Activated CD8-positive, alpha-beta T cell treated with anti-CD3 and anti-CD28 coated beads, Interleukin-2, amount 10 ng/mL, durations not matched to agents 7 days and 5 days (primary cell): ENCODE measurements around the gene NT5DC3. TPM values are rescaled to one million over a fixed set of nuclear protein-coding genes. Genes with fewer than 3 reads are reported as not detected.

Experiments
- ATAC-seq: fragments of 150-1000 bp; cut with Tn5 transposase; one replicate; pipeline ENCODE4 v1.10.0; 2021; ENCODE audit warnings: moderate library complexity
- CTCF ChIA-PET: fragments of 350-600 bp; sonication (Branson Sonifier 250); formaldehyde crosslinking; loops from one replicate; lab custom pipeline; 2021; ENCODE audit warnings: antibody characterized with exemption; lab: Charles Lee
- POLR2A ChIA-PET: fragments of 350-600 bp; sonication (Branson Sonifier 250); formaldehyde crosslinking; loops from one replicate; lab custom pipeline; 2021; ENCODE audit warnings: antibody characterized with exemption; lab: Charles Lee
- DNase-seq: peaks from one replicate; pipeline ENCODE4 v3.0.0-alpha.2; 2020
- H3K27ac Mint-ChIP-seq: one replicate; pipeline ENCODE4 v1.8.0; 2021; ENCODE audit warnings: mild to moderate bottlenecking, mixed read lengths
- H3K27me3 Mint-ChIP-seq: one replicate; pipeline ENCODE4 v1.8.0; 2021; ENCODE audit warnings: low read depth, mixed read lengths
- H3K36me3 Mint-ChIP-seq: one replicate; pipeline ENCODE4 v1.8.0; 2021; ENCODE audit warnings: low read depth, mixed read lengths
- H3K4me1 Mint-ChIP-seq: one replicate; pipeline ENCODE4 v1.8.0; 2021; ENCODE audit warnings: low read depth, mixed read lengths
- H3K4me3 Mint-ChIP-seq: one replicate; pipeline ENCODE4 v1.8.0; 2021; ENCODE audit warnings: mild to moderate bottlenecking, mixed read lengths
- H3K9me3 Mint-ChIP-seq: one replicate; pipeline ENCODE4 v1.8.0; 2022; ENCODE audit warnings: mixed read lengths; ENCODE audit not compliant: insufficient read depth
- total RNA-seq, 2 experiments: library from RNA; stranded (reverse); gene quantifications; one replicate each; pipeline ENCODE4 v1.2.3, GENCODE V29; 2021

Gene NT5DC3
- total RNA-seq, 2 experiments from 2014 or later: 3.1 to 3.3 TPM

DNA sequence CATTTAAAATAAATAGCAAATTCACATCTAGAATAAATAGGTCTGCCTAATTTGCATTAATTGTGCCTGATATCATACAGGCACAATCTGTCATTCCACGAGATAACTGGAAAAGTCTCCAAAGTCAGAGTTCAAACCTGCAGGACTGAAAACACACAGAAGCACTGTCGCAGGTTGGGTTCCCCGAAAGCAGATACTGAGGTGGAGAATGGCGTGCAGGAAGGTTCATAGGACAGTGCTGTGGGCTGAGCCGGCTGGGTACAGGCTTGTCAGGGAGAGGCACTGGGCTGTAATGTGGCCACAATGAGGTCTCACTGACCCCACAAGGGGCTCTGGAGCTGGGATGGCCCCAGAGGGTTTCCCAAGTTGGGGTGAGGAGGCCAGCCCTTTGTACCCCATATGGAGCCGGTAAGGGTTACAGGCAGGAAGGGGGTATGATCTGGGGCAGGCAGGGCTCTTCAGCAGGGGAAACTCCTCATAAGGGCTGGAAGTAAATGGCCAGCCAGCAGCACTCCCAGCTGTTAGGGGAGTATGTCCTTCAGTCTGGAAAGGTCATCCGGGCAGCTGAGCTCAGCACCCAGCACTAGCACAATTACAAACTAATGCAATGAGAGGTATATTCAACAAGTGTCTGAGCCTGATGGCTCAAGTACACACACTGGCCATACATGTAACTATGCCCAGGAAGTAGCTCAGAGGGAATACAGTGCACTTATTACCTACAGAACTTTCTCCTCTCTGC, 68.5 kb downstream of the NT5DC3 start:
- POLR2A ChIA-PET: interaction anchor here (0.8 kb wide), 1 partner anchor 68 kb away, joined by 3 read pairs; no protein-coding TSS in a partner anchor
- Mint-ChIP-seq H3K27ac (no peak overlapping the region), H3K27me3 (no peaks in the 10 kb centered on the region)

DNA sequence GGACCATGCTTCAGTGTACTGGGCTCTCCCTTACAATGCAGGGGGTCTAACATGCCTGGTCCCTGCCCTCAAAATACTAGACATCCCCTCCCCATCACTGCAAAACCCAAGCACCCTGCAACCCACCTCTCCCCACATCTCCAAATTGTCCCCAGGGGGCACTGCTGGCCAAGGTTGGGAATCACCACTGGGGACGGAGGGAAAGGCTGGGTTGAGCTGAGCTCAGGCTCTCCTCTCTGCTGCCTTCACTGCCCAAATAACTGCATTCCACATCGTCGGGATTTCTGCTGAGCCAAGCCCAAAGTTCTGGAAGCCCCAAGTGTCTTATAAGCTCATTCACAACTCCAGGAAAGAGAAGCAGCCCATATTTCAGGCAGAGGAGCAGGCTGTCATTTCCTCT, 69.6 kb downstream of the NT5DC3 start:
- H3K4me3 Mint-ChIP-seq: no peak overlapping the region
- H3K9me3 Mint-ChIP-seq: no peaks in the 10 kb centered on the region
- H3K4me1 Mint-ChIP-seq: no peaks in the 10 kb centered on the region
- POLR2A ChIA-PET: no interaction called here
- ATAC-seq (no peak), DNase-seq (no peak)
- H3K27ac Mint-ChIP-seq: no peak overlapping the region
- peaks cover 2% of the 10 kb centered on the region for H3K36me3 Mint-ChIP-seq
- H3K27me3 Mint-ChIP-seq: no peaks in the 10 kb centered on the region
- CTCF ChIA-PET: interaction anchor here (1.0 to 1.5 kb wide), 4 partner anchors 12 to 338 kb away, joined by 3 read pairs; no protein-coding TSS in a partner anchor

More for the DNA sequence above, 68.5 kb downstream of the NT5DC3 start:
- no peaks in the 10 kb centered on the region for H3K9me3 Mint-ChIP-seq
- DNase-seq: no peak
- CTCF ChIA-PET: interaction anchor here (0.6 to 0.7 kb wide), 2 partner anchors 110 to 329 kb away, joined by 3 read pairs; no protein-coding TSS in a partner anchor
- no peak for ATAC-seq
- no peaks in the 10 kb centered on the region for H3K4me1 Mint-ChIP-seq
- H3K4me3 Mint-ChIP-seq: no peak overlapping the region
- peaks cover 2% of the 10 kb centered on the region for H3K36me3 Mint-ChIP-seq

DNA sequence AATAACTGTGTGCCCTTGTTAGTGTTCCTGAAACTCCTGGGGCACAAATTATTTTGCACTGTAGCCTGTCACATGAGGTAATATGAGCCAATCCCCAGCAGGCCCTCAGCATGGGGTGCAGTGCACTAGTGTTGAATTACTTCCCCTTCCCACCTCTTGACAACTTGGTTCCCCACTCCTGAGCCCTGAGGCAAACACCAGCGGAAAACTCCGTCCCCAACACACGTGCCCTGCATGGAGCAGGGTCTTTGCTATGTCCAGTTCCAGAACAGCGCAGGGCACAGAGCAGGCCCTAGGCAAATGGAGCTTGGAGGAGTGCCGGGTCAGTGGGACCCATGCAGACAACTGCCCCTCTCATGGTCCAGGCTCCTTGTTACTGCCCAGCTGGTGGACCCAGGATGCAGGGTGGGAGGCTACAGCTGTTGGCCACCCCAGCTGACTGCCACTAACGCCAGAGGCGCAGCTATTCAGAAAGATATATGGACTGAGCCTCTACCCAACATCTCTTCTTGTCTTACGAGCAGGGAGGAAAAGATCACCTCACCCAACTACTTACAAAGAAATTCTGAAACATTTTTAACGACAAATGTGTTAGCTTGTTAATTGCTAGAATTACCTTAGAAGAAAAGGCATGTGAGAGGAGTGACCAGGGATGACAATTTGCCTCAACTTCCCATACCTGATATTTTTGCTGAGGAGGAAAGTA, 71.6 kb downstream of the NT5DC3 start:
- POLR2A ChIA-PET: no interaction called here
- H3K9me3 Mint-ChIP-seq: no peaks in the 10 kb centered on the region
- no peak overlapping the region for H3K4me3 Mint-ChIP-seq
- no peak overlapping the region for H3K27ac Mint-ChIP-seq
- H3K27me3 Mint-ChIP-seq: no peaks in the 10 kb centered on the region
- H3K36me3 Mint-ChIP-seq: no peaks in the 10 kb centered on the region
- CTCF ChIA-PET: no interaction called here
- no peak for DNase-seq
- H3K4me1 Mint-ChIP-seq: no peaks in the 10 kb centered on the region
- no peak for ATAC-seq

DNA sequence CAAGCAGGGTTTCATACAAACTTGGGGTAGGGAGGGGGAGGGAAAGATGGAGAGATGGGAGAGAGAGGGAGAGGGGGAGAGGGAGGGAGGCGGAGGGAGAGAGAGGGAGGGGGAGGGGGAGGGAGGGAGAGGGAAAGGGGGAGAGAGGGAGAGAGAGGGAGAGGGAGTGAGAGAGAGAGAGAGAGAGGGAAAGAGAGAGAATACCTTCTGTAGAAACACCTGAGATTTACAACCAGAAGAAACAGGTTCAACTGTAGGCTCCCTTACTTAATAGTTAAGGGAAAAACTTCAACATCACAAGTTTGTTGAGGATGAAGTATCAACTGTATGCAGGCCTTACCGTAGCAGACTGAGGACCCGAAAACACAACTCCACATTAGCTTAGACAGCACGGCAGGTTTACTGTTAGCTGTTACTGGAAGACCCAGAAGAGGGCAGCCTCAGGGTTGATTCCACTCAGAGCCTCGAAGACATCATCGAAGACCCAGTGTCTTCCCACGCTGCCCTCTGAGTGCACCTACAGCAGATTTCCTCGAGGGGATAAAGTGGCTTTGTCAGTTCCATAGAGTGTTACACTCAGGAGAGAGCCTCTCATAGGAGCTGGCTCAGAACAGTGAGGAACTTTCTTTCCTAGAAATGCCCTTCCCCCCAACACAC, 72.4 kb downstream of the NT5DC3 start:
- CTCF ChIA-PET: no interaction called here

DNA sequence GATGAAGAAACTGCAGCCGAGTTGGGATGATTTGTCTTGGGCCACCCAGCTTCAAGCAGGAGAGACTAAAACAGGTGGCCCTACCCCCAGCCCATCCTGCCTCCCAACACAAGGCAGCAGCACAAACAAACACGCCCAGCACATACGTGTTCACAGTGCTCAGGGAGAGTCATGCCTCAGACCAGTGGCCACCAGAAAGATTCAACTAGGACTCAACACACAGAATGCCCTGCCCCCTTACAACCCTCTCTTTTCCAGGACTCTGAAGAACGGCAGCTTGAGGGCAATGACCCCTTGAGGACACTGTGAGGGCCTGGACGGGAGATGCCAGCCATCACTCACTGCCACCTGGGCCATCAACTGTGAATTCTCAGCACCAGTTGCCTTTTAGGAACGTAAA, 75.0 kb downstream of the NT5DC3 start:
- Mint-ChIP-seq H3K27ac (no peak overlapping the region), H3K27me3 (no peaks in the 10 kb centered on the region), H3K4me3 (no peak overlapping the region), H3K4me1 (no peaks in the 10 kb centered on the region), H3K36me3 (no peaks in the 10 kb centered on the region), H3K9me3 (no peaks in the 10 kb centered on the region)
- no peak for ATAC-seq
- ChIA-PET CTCF (no interaction called here), POLR2A (no interaction called here)
- no peak for DNase-seq

More for the DNA sequence above, 72.4 kb downstream of the NT5DC3 start:
- Mint-ChIP-seq H3K36me3 (no peaks in the 10 kb centered on the region), H3K4me1 (no peaks in the 10 kb centered on the region), H3K27ac (no peak overlapping the region), H3K9me3 (no peaks in the 10 kb centered on the region), H3K4me3 (no peak overlapping the region), H3K27me3 (no peaks in the 10 kb centered on the region)
- DNase-seq: no peak
- POLR2A ChIA-PET: no interaction called here
- no peak for ATAC-seq

DNA sequence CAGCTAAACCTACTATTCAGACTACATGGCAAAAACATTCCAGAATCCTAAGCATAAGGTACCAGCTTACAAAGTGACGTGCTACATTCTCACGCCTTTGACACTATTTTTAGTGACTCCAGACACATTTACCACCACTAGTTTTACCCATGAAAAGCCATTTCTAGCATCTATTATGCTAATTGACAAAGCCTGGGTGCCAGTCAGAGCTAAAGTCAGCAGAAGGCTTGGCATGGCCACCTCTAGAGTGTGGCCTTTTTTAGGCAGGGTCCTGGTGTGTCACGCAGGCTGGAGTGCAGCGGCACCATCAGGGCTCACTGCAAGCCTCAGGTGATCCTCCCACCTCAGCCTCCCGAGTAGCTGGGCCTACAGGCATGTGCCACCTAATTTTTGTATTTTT, 75.7 kb downstream of the NT5DC3 start:
- Mint-ChIP-seq H3K4me3 (no peak overlapping the region), H3K4me1 (no peaks in the 10 kb centered on the region), H3K36me3 (no peaks in the 10 kb centered on the region), H3K27me3 (no peaks in the 10 kb centered on the region), H3K9me3 (no peaks in the 10 kb centered on the region), H3K27ac (no peak overlapping the region)
- DNase-seq (no peak), ATAC-seq (no peak)
- ChIA-PET CTCF (no interaction called here), POLR2A (no interaction called here)

DNA sequence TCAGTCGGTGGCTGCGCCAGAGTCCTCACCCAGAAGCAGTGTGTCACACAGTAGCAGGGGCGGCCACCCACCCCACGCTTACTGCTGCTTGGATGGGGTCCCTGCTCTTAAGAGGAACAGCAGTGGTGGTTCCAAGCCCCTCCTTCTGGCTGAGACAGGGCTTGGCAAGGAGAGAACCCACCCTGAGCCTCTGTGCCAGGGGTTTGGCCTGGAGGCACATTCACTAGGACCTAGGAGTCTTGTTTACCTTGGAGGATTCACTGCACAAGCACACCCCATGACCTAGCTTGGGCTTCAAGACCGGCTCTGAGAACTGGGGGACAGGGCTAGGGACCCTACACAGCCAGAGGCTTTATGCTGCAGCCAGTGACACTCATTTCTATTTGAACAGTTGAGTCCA, 78.6 kb downstream of the NT5DC3 start:
- Mint-ChIP-seq H3K27ac (no peak overlapping the region), H3K4me3 (no peak overlapping the region), H3K9me3 (no peaks in the 10 kb centered on the region), H3K4me1 (no peaks in the 10 kb centered on the region), H3K27me3 (no peaks in the 10 kb centered on the region), H3K36me3 (no peaks in the 10 kb centered on the region)
- POLR2A ChIA-PET: interaction anchor here (0.6 kb wide), 1 partner anchor 1898 kb away, joined by 4 read pairs; no protein-coding TSS in a partner anchor
- CTCF ChIA-PET: no interaction called here
- DNase-seq (no peak), ATAC-seq (no peak)

DNA sequence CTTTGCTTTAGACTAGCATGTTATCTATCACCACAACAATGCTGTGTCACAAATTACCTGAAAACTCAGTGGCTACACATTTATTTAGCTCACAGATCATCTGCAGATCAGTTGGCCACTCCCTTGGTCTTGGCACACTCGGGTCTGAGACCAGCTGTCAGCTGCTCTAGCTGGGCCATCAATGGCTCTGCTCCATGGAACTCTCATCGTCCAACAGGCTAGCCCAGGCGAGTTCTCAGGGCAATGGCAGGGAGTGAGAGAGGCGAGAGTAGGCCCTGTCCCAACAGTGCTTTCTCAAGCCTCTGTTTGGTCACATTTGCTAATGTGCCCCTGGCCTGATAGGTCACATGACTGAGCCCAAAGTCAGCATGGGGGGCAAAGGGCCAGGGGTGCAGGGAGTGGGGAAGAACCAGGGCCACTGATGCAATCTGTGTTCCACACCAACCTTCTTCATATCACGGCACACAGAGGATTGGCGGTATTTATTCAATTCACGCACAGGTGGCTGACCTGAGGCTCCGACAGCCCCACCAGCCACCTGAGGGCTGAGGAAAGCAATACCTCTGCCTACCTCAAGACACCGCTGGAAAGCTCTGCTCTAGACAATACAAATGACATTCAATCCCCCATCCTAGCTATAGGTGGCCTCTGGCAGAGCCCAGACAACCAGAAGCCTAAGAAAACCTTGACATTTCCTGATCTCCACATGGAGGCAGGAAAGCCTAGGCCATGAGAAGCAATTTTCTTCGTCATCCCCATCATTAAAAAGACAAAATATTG, 82.5 kb downstream of the NT5DC3 start:
- no peaks in the 10 kb centered on the region for H3K4me1 Mint-ChIP-seq
- no peaks in the 10 kb centered on the region for H3K9me3 Mint-ChIP-seq
- ChIA-PET POLR2A (interaction anchor here (0.6 kb wide), 1 partner anchor 1697 kb away, joined by 3 read pairs; no protein-coding TSS in a partner anchor), CTCF (interaction anchor here (1.8 kb wide), 1 partner anchor 120 kb away, joined by 3 read pairs; no protein-coding TSS in a partner anchor)
- no peaks in the 10 kb centered on the region for H3K27me3 Mint-ChIP-seq
- ATAC-seq (no peak), DNase-seq (no peak)
- no peaks in the 10 kb centered on the region for H3K36me3 Mint-ChIP-seq
- H3K27ac Mint-ChIP-seq: no peak overlapping the region
- H3K4me3 Mint-ChIP-seq: no peak overlapping the region

DNA sequence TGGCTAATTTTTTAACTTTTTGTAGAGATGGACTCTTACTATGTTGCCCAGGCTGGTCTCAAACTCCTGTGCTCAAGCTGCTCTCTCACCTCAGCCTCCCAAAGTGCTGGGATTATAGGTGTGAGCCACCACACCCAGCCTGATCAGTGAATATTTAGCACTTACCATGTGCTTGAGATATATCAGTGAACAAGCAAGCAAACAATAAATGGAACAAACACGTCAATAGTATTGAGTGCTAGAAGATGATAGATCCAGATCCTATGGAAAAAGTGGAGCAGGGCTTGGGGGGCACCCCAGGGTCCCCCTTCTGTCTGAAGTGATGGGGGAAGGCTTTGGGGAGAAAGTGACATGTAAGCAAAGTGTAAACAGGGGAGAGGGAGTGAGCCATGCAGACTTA, 83.8 kb downstream of the NT5DC3 start:
- DNase-seq (no peak), ATAC-seq (no peak)
- CTCF ChIA-PET: no interaction called here
- Mint-ChIP-seq H3K9me3 (no peaks in the 10 kb centered on the region), H3K27me3 (peaks cover 2% of the 10 kb centered on the region), H3K27ac (no peak overlapping the region), H3K4me3 (no peak overlapping the region), H3K36me3 (no peaks in the 10 kb centered on the region), H3K4me1 (no peaks in the 10 kb centered on the region)
- POLR2A ChIA-PET: no interaction called here

DNA sequence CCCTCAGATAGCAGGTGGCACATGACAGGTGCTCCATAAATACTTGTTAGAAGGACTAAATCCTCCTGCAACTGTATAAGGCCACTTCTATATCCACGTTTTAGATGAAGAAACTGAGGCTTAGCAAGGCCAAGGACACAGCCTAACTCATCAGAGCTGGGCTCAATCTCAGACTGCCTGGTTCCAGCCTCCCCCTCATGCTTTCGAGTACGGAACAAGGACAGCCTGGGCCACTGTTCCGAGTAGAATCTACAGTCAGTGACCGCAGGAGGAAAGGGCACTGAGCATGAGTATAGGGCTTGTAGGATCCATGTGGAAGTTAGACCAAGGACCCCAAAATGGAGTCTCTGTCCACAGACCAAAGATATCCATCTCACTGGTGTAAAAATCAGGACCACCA, 84.6 kb downstream of the NT5DC3 start:
- DNase-seq (no peak), ATAC-seq (no peak)
- Mint-ChIP-seq H3K27me3 (peaks cover 4% of the 10 kb centered on the region), H3K9me3 (no peaks in the 10 kb centered on the region), H3K36me3 (no peaks in the 10 kb centered on the region), H3K4me1 (no peaks in the 10 kb centered on the region), H3K4me3 (no peak overlapping the region), H3K27ac (no peak overlapping the region)
- POLR2A ChIA-PET: no interaction called here
- CTCF ChIA-PET: no interaction called here

DNA sequence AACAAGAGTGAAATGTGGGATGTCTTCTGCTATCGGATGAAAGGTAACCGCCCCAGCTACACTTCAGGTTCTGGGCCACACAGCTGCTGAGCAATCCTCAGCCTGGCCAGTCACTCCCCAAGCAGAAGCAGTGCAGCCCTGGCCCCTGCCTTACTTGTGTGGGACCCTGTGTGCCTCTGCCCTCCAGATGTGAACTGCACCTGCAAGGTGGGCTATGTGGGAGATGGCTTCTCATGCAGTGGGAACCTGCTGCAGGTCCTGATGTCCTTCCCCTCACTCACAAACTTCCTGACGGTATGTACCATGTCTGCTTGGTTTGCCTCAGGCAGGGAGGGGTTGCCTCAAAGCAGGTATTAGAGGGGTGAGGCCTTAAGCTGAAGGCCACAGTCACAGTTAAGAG, 85.6 kb downstream of the NT5DC3 start:
- ChIA-PET CTCF (no interaction called here), POLR2A (no interaction called here)
- ATAC-seq: no peak

More for the DNA sequence above, 85.6 kb downstream of the NT5DC3 start:
- Mint-ChIP-seq H3K27me3 (peaks cover 7% of the 10 kb centered on the region), H3K27ac (no peak overlapping the region), H3K4me1 (no peaks in the 10 kb centered on the region), H3K9me3 (no peaks in the 10 kb centered on the region), H3K4me3 (no peak overlapping the region), H3K36me3 (no peaks in the 10 kb centered on the region)
- DNase-seq: no peak
